ENCODE data around the gene ANKFN1. TPM values are rescaled to one million over a fixed set of nuclear protein-coding genes. Genes with fewer than 3 reads are reported as not detected.
A peak's percentile ranks its signal among the peaks of the same experiment; 100 is the strongest.
"Not testable (repeated sequence)": the region's sequence is repeated elsewhere in the genome, so short reads cannot be mapped to it uniquely, and the experiment has no call there.

Gene ANKFN1
- total RNA-seq, 2 donors from 2014 or later: 3.0 to 7.3 TPM

- Histone ChIP-seq H3K27me3 (replicated peaks; ENCODE audit: insufficient read depth) (no peaks in the 10 kb centered on the region), H3K4me3 (no peak overlapping the region), H3K27ac (no peak overlapping the region), H3K9me3 (no peaks in the 10 kb centered on the region), H3K4me1 (replicated peaks) (no peaks in the 10 kb centered on the region), H3K36me3 (no peaks in the 10 kb centered on the region)
- intact Hi-C loops (cut with DNase I): no loop called here
- TF ChIP-seq POLR2AphosphoS5 (IDR thresholded peaks at IDR 0.05) (no peak), CTCF (IDR thresholded peaks at IDR 0.05) (no peak), POLR2A (IDR thresholded peaks at IDR 0.05) (no peak)
- 59% methylated on average over 9 of the region's 9 CpGs for WGBS
- DNase-seq (ENCODE audit: low spot score): peak; percentile 4
Measured at GRCh38 chr17:56262803-56263202, 109.5 kb downstream of the ANKFN1 start.

- Histone ChIP-seq H3K4me1 (replicated peaks) (no peaks in the 10 kb centered on the region), H3K27me3 (replicated peaks; ENCODE audit: insufficient read depth) (no peaks in the 10 kb centered on the region), H3K27ac (no peak overlapping the region), H3K9me3 (no peaks in the 10 kb centered on the region), H3K4me3 (no peak overlapping the region), H3K36me3 (no peaks in the 10 kb centered on the region)
- TF ChIP-seq POLR2A (IDR thresholded peaks at IDR 0.05) (no peak), CTCF (IDR thresholded peaks at IDR 0.05) (no peak), POLR2AphosphoS5 (IDR thresholded peaks at IDR 0.05) (no peak)
- WGBS: 53% methylated on average over 6 of the region's 6 CpGs
- no peak for DNase-seq (ENCODE audit: low spot score)
- intact Hi-C loops (cut with DNase I): no loop called here
Measured at GRCh38 chr17:56269556-56270389, 116.5 kb downstream of the ANKFN1 start.

- 95% methylated on average over 3 of the region's 3 CpGs for WGBS
- no peak overlapping the region for H3K27ac ChIP-seq
- TF ChIP-seq POLR2A (IDR thresholded peaks at IDR 0.05) (no peak), CTCF (IDR thresholded peaks at IDR 0.05) (no peak), POLR2AphosphoS5 (IDR thresholded peaks at IDR 0.05) (no peak)
Measured at GRCh38 chr17:56274491-56274890, 121.2 kb downstream of the ANKFN1 start.

GRCh38 chr17:56284482-56284881, 131.2 kb downstream of the ANKFN1 start:
- no peaks in the 10 kb centered on the region for H3K9me3 ChIP-seq
- intact Hi-C loops (cut with DNase I): no loop called here
- H3K4me3 ChIP-seq: no peak overlapping the region
- no peaks in the 10 kb centered on the region for H3K36me3 ChIP-seq
- no peaks in the 10 kb centered on the region for H3K27me3 ChIP-seq (replicated peaks; ENCODE audit: insufficient read depth)
- no peak for DNase-seq (ENCODE audit: low spot score)
- TF ChIP-seq POLR2AphosphoS5 (IDR thresholded peaks at IDR 0.05): no peak
- TF ChIP-seq POLR2A (IDR thresholded peaks at IDR 0.05): no peak
- TF ChIP-seq CTCF (IDR thresholded peaks at IDR 0.05): no peak
- no peak overlapping the region for H3K27ac ChIP-seq
- no peaks in the 10 kb centered on the region for H3K4me1 ChIP-seq (replicated peaks)
- WGBS: 80% methylated on average over 4 of the region's 4 CpGs

More at GRCh38 chr17:56274491-56274890, 121.2 kb downstream of the ANKFN1 start:
- Histone ChIP-seq H3K4me3 (no peak overlapping the region), H3K36me3 (no peaks in the 10 kb centered on the region), H3K27me3 (replicated peaks; ENCODE audit: insufficient read depth) (no peaks in the 10 kb centered on the region), H3K9me3 (no peaks in the 10 kb centered on the region), H3K4me1 (replicated peaks) (no peaks in the 10 kb centered on the region)
- DNase-seq (ENCODE audit: low spot score): no peak
- intact Hi-C loops (cut with DNase I): no loop called here

- H3K9me3 ChIP-seq; intact Hi-C loops (cut with DNase I); H3K27ac ChIP-seq; H3K4me1 ChIP-seq (replicated peaks); H3K4me3 ChIP-seq; DNase-seq (ENCODE audit: low spot score); H3K36me3 ChIP-seq; H3K27me3 ChIP-seq (replicated peaks; ENCODE audit: insufficient read depth): not testable (repeated sequence)
- 84% methylated on average over 3 of the region's 3 CpGs for WGBS
Measured at GRCh38 chr17:56288786-56289185, 135.5 kb downstream of the ANKFN1 start.
